ENCODE measurements around the gene FAM234B.
"Not testable (repeated sequence)": the region's sequence is repeated elsewhere in the genome, so short reads cannot be mapped to it uniquely, and the experiment has no call there.

Gene FAM234B

GRCh38 chr12:13062669-13063068 lies 18.5 kb downstream of the FAM234B start:
- DNase-seq: no peak

GRCh38 chr12:13066014-13066413 lies 21.8 kb downstream of the FAM234B start:
- no peak for DNase-seq

DNA sequence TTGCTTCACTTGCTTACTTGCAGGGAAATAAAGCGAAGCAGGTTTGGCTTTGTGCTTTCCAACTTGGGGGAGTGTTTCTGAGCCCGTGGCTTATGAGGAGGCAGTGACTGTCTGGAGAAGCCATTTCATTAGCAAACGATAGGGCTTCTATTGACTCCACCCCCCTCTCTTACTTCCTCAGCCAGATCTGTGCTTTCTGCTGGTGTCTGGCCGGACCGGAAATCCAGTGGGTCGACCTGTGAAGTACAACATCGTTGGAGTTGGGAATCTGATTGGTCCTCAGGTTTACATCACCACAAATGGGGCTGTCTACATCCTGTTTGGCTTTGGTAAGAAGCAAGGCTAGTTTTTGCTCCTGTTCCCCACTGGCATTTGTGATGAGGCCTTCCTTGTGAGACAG lies 22.3 kb downstream of the FAM234B start:
- no peak for DNase-seq

DNA sequence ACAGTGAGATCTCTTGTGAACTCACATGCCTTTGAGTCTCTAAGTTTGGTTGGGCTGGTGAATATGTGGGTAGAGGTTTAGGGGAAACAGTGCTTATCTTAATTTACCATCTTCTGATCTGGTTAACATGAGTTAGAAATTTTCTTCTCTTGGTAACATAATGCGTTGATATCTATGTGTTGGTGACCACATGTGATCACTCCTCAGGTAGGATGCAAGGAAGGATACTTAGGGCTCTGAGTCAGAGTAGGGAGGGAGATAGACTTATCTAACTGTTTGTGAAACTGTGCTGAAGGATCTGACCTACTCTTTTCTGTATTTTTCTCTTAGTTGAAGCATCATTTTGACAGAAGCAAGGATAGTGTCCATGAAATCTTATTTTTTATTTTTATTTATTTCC lies 23.1 kb downstream of the FAM234B start:
- DNase-seq: no peak

- no peak for DNase-seq
Observed at GRCh38 chr12:13069380-13069779, 25.2 kb downstream of the FAM234B start.

DNA sequence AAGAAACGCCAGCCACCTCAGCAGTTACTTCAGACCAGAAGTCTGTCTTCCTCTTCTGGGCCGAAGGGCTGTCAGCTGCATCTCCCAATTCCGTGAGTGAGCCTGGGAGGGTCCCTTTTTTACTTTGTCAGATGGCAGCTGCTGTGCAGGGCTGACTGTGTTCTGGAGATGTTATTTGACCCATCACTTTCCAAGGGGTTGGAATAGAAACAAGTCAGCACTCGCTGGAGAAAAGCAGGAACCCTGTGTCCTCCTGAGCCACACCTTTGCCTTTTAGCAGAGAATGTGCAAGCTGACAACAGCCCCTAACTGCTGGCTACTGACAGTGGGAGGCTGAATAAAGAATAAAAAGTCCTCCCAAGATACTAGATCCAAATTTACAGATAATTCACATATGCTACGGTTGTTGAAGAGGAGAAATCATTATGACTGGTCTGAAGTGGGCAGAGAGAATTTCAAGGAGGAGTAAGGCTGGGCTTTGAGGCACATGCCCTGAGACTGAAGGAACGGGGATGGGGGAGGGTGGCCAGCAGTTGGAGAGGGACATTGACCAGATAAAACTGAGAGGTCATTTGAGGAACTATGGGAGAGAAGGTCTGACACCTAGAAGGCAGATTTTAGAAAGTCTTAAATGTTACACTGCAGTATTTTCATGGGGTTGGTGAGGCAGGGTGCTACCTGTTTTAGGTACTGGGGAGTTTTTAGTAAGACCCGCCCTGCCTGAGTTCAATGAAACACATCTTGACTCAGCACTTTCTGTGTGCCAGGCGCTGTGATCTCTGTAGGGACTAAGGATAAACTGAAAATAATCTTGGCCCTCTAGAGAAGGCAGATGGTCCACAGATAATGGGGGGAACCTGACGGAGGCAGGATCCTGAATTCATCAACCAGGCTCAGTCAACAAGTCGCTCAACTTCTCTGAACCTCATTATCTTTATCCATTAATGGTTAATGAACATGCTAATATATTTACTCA lies 27.4 kb downstream of the FAM234B start:
- DNase-seq: no peak

DNA sequence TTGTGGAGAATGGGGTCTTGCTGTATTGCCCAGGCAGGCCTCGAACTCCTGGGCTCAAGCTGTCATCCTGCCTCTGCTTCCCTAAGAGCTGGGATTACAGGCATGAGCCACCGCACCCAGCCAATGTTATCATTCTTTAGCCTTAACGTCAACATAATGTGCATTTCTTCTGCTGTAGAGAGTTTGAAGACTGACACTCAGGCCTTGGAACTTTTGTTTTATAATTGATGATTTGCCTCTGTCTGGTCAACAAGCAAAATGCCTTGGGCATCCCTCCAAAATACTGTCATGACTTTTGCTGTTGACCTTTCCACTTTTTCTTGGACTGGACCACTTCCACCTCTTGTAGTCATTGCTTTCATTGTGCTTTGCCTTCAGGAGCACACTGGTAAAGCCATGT lies 29.0 kb downstream of the FAM234B start:
- no peak for DNase-seq

GRCh38 chr12:13074396-13075117 lies 30.4 kb downstream of the FAM234B start:
- DNase-seq: no peak

GRCh38 chr12:13075118-13075480 lies 30.9 kb downstream of the FAM234B start:
- DNase-seq: no peak

DNA sequence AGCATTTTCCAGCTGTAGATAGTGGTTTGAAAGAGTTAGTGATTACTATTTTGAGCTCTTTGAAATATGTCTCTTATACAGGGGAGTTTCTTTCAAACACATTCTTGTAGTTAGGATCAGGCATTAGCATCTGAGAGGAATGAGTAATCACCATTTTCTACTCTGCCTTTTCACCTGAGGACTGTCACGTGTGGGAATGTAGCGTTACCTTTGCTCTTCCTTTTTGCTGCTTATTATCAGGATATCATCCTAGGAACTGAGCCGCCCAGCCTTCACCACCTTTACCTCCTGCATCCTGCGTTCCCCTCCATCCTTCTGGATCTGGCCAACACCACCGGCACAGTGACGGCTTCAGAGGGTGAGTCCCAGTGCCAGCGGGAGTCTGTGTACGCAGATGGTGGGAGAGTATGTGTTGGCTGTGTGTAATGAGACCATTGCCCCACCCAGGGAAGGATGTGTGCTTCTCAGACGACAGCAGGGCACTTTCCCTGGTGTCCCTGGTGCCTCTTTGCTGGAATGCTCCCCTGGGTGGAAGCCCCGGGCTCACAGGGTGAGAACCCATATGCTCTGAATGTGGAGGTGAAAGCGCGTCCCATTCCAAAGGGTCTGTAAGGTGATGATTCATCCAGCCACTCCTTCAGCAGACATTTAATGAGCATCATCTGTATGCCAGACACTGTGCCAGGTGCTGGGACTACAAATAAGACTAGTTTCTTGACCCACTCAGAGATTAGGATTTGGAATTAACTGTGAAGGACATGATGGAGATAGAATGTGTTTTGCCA lies 31.8 kb downstream of the FAM234B start:
- no peak for DNase-seq

DNA sequence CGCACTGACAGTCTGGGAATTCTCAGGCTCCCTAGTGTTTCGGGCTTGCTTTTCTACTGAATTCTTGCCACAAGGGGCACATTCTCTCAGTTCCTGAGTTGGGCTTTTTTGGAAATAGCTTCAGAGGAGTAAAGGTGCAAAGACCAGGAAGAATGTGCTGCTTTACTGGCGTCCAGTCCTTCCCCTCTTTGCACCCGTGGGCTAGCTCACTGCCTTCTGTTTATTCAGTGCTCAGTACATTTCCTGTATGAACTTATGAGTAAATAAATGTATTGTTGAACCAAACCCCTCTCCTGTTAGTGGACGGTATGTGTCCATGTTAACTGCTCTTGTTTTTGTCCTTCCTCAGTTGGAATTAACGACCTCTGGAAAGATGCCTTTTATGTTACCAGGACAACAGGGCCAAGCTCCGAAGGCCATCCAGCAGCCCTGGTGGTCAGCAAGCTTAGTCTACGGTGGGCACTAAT lies 35.3 kb downstream of the FAM234B start:
- DNase-seq: no peak

- DNase-seq: no peak
Observed at GRCh38 chr12:13080266-13080665, 36.1 kb downstream of the FAM234B start.

- no peak for DNase-seq
Observed at GRCh38 chr12:13082861-13083260, 38.7 kb downstream of the FAM234B start.

DNA sequence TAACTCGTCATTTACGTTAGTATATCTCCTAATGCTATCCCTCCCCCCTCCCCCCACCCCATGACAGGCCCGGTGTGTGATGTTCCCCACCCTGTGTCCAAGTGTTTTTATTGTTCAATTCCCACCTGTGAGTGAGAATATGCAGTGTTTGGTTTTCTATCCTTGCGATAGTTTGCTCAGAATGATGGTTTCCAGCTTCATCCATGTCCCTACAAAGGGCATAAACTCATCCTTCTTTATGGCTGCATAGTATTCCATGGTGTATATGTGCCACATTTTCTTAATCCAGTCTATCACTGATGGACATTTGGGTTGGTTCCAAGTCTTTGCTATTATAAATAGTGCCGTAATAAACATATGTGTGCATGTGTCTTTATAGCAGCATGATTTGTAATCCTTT lies 39.5 kb downstream of the FAM234B start:
- not testable (repeated sequence) for DNase-seq

GRCh38 chr12:13084898-13085640 lies 40.9 kb downstream of the FAM234B start:
- no peak for DNase-seq

DNA sequence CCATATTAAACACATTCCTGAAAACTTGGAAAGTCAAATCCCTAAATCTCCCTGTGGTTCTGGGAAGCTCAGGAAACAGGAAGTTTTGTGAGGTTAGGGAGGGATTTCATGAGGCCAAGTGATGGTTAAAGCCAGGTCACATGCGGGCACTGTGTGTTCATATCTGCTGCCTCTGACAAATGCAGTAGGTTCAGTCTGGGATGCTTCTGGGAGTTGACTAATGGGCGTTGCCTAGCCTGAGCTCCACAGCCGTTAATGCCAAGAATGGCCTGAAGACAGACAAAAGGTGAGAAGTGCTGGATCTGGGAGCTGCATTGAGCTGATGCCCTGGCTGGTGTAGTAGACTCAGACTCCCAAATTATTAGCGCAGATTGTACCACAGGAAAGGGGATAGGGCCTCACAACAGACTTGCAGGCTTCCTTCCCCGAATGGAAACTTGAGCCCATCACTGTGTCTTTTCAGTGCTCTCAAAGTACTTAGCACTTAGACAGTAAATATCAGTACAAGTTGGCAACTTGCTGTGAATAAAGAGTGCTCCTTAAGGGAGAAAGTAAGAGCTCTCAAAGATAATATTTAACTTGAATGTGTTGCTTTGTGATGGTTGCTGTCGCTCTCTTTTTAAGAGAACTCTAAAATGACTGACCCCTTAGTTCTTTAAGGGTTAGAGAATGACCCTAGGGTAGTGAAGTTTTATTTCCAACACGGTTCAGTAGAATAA lies 41.9 kb downstream of the FAM234B start:
- DNase-seq: no peak

- DNase-seq: no peak
Observed at GRCh38 chr12:13087766-13088165, 43.6 kb downstream of the FAM234B start.

GRCh38 chr12:13088496-13088895 lies 44.3 kb downstream of the FAM234B start:
- no peak for DNase-seq

- DNase-seq: no peak
Observed at GRCh38 chr12:13090054-13090453, 45.9 kb downstream of the FAM234B start.

DNA sequence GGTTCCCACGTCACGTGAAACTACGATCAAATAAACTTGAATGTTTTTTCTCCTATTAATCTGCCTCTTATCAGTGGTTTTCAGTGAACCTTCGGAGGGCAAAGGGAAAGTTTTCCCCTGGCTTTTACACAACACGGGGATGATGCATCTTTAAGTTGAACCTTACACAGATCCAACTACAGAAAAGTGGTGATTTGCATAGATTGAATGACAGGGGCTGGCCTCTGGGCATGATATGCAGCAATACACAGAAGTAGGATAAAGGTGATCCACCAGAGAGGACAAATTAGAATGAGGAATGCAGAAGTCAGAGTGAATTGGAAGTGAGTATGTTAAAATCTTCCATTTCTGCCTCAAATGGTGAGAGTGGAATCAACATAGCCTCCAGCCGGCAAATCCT lies 47.7 kb downstream of the FAM234B start:
- DNase-seq: no peak

DNA sequence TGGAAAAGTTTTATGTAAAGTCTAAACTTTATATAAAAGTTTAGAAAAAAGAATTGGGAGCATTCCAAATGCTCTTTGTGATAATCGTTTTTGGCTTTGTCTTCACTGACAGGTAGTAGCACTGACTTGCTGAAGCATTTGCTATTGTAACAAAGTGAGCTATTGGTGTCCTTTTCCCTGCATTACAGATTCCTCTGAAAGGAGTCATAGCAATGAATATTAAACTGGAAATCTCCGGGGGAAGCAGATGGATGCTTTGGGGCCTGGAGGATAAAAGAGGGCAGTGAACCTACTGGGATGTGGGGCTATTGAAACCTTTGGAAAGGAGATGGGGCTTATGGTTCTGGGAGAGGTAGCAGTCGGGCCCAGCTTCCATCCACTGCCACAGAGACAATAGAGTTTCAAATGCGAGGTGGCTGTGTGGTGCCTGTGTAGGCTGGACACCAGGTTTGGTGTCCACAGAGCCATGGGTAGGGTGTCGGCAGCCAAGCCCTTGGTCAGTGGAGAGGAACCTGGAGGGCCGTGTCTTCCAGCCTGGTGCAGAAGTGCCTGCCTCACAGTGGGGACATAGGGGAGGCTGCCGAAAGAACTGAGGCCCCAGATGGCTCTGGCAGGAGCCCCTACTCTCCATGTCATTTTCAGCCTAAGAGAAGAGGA lies 49.1 kb downstream of the FAM234B start:
- no peak for DNase-seq
